HUES48 (cell line): ENCODE measurements around the gene GRB2.

Source experiments
- H3K27ac ChIP-seq: one replicate; pipeline ENCODE4 v1.7.0; 2013; ENCODE audit warnings: low read depth, low read length, inconsistent platforms
- H3K27me3 ChIP-seq: 2 replicates; pipeline ENCODE4 v1.6.1; 2013; ENCODE audit warnings: mild to moderate bottlenecking, low read length; ENCODE audit not compliant: control insufficient read depth, insufficient read depth
- H3K36me3 ChIP-seq: 2 replicates; pipeline ENCODE4 v1.6.1; 2013; ENCODE audit warnings: low read length; ENCODE audit not compliant: control insufficient read depth, insufficient read depth
- H3K4me1 ChIP-seq: 2 replicates; pipeline ENCODE4 v1.6.1; 2013; ENCODE audit warnings: mild to moderate bottlenecking, low read length; ENCODE audit not compliant: control insufficient read depth, insufficient read depth
- H3K4me3 ChIP-seq: 2 replicates; pipeline ENCODE4 v1.5.1; 2013; ENCODE audit warnings: mild to moderate bottlenecking, low read depth, low read length
- H3K9ac ChIP-seq: 2 replicates; pipeline ENCODE4 v1.6.1; 2013; ENCODE audit warnings: mild to moderate bottlenecking, low read depth, low read length, moderate library complexity
- H3K9me3 ChIP-seq: 2 replicates; pipeline ENCODE4 v1.6.1; 2013; ENCODE audit warnings: low read length; ENCODE audit not compliant: control insufficient read depth, insufficient read depth

GRB2 gene

DNA sequence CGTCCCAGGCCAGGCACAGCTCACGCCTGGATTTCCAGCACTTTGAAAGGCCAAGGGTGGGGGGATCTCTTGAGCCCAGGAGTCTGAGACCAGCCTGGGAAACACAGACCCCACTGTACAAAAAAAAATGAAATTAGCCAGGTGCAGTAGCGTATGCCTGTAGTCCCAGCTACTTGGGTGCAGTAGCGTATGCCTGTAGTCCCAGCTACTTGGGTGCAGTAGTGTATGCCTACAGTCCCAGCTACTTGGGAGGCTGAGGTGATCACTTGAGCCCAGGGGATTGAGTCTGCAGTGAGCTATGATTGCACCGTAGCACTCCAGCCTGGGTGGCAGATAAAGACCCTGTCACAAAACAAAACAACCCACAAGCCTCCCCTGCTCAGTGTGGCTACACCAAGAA is 89.2 kb downstream of the GRB2 start:
- H3K9ac ChIP-seq: no peak overlapping the region
- H3K27ac ChIP-seq: no peak overlapping the region
- no peak overlapping the region for H3K4me3 ChIP-seq
- peaks cover 26% of the 10 kb centered on the region for H3K36me3 ChIP-seq
- H3K27me3 ChIP-seq: no peaks in the 10 kb centered on the region
- no peaks in the 10 kb centered on the region for H3K9me3 ChIP-seq
- H3K4me1 ChIP-seq: peaks cover 3% of the 10 kb centered on the region; the same call in 1 of the 2 replicates

DNA sequence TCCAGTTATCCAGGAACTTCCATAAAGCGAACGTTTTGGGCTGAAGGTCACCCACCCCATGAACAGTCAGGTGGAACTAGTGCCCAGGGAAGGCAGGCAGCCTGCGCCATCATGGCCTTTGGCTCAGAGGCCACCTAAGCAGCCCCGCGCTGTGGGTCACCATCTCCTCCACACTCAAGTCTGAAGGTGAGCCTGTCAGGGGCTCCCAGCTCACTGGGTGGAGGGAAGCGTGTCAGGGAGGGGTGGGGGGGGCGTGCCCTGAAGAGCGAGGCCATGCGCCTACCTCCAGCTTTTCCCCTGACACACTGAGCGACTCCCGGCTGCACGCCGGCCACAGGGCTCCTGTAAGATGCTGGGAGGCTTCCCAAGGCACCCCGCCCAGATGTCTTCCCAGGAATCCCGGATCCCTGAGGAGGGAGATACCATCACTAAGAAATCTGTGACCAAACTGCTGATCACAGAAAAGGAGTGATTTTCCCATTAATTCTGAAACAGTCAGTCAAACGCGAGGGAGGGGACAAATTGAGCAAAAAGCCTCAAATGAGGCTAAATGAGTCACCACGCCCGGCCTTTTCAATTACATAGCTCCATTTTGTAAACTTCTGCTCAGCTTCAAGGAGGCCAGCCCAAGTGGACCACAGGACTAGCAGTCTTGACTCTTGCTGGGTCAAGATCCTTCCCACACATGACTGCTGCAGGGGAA is 89.8 kb downstream of the GRB2 start:
- Histone ChIP-seq H3K27me3 (no peaks in the 10 kb centered on the region), H3K36me3 (peaks cover 22% of the 10 kb centered on the region), H3K4me3 (no peak overlapping the region), H3K27ac (no peak overlapping the region), H3K9me3 (no peaks in the 10 kb centered on the region), H3K4me1 (peaks cover 3% of the 10 kb centered on the region; the same call in 1 of the 2 replicates), H3K9ac (no peak overlapping the region)

DNA sequence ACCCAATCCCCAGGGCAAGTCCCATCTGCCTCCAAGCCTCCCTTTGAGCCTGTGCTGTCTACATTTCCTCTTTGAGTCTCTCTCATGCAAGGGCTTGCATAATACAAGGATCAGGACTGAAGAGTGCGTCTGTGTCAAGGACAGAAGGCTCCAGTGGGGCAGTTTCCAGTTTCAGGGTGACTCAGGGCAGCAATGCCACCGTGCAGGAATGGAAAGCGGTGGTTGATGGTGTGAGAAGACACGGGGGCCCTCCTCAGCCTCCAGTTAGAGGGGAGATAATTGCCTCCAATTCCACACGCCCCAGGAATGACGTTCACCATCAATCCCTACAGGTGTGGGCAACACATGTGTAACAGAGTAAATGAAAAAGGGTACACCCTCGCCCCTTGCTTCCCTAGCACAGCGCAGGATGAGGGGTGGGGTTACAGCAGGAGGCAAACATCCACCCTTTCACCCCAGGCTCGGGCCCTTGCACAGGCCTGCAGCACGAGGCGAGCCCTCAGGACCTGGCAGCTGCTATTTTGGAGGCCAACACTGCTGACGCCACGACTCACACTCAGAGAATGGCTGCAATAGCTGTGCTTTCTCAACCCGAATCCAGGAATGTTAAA is 91.4 kb downstream of the GRB2 start:
- H3K4me1 ChIP-seq: peaks cover 3% of the 10 kb centered on the region; the same call in 1 of the 2 replicates
- H3K36me3 ChIP-seq: peaks cover 10% of the 10 kb centered on the region; the same call in 1 of the 2 replicates
- no peaks in the 10 kb centered on the region for H3K9me3 ChIP-seq
- no peak overlapping the region for H3K27ac ChIP-seq
- no peak overlapping the region for H3K4me3 ChIP-seq
- no peak overlapping the region for H3K9ac ChIP-seq
- no peaks in the 10 kb centered on the region for H3K27me3 ChIP-seq

DNA sequence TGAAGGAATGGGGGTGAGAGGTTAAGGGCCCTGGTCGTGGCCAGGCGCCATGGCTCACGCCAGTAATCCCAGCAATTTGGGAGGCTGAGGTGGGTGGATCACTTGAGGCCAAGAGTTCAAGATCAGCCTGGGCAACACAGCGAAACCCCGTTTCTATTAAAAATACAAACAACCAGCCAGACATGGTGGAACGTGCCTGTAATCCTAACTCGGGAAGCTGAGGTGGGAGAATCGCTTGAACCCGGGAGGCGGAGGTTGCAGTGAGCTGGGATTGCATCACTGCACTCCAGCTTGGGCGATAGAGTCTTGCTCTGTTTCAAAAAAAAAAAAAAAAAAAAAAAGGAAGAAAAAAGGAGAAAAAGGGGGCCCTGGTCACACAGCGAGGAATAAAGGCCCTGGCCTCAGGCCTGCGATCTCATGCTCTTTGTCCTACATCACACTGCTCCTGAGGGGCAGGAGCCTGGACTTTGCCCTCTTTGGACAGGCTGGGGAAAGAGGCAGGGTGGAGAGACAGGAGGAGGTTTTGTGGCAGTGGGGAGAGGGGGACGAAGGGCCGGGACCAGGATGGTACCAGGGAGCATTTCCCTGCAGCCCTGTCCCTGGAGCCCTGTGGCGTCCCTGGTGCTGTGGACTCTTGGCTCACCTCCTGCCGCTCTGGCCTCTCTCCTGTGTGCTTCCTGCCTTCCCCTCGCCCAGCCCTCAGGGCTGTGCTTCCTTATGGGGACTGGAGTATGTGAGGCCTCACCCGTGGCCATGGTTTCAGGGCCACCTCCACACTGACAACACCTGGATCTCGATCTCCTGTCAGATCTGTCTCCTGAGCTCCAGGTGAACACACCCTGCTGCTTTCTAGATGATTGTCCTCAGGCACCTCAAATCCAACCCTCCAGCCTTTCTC is 96.5 kb downstream of the GRB2 start:
- H3K4me1 ChIP-seq: no peaks in the 10 kb centered on the region
- no peak overlapping the region for H3K9ac ChIP-seq
- H3K9me3 ChIP-seq: no peaks in the 10 kb centered on the region
- no peak overlapping the region for H3K4me3 ChIP-seq
- no peaks in the 10 kb centered on the region for H3K27me3 ChIP-seq
- no peaks in the 10 kb centered on the region for H3K36me3 ChIP-seq
- H3K27ac ChIP-seq: no peak overlapping the region

DNA sequence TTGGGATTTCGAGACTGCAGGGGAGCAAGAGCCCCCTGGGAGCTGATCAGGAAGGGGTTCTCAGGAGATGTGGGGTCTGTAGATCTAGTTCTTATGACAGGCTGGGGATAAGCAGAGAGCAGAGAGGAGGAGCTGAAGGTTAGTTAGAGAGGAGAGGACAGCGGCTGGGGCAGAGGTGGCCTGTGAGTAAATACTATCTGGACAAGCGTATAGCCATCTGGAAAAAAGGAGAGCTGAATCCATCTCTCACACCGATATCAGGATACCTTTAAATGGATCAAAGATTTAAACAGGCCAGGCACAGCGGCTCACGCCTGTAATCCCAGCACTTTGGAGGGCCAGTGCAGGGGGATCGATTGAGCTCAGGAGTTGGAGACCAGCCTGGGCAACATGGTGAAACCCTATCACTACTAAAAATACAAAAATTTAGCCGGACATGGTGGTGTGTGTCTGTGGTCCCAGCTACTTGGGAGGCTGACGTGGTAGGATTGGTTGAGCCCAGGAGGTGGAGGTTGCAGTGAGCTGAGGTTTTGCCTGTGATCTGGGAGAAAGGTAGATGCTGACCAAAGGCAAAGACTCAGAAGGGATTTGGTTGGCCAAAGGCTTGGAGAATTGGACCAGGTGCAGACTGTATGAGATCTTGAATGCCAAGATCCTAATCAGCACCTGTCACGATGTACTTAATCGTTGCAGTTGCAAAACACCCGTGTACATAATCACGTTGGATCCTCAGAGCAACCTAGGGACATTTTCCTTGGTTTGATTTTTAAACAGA is 97.3 kb downstream of the GRB2 start:
- Histone ChIP-seq H3K9ac (no peak overlapping the region), H3K4me3 (no peak overlapping the region), H3K9me3 (no peaks in the 10 kb centered on the region), H3K36me3 (no peaks in the 10 kb centered on the region), H3K27ac (no peak overlapping the region), H3K4me1 (no peaks in the 10 kb centered on the region), H3K27me3 (no peaks in the 10 kb centered on the region)

DNA sequence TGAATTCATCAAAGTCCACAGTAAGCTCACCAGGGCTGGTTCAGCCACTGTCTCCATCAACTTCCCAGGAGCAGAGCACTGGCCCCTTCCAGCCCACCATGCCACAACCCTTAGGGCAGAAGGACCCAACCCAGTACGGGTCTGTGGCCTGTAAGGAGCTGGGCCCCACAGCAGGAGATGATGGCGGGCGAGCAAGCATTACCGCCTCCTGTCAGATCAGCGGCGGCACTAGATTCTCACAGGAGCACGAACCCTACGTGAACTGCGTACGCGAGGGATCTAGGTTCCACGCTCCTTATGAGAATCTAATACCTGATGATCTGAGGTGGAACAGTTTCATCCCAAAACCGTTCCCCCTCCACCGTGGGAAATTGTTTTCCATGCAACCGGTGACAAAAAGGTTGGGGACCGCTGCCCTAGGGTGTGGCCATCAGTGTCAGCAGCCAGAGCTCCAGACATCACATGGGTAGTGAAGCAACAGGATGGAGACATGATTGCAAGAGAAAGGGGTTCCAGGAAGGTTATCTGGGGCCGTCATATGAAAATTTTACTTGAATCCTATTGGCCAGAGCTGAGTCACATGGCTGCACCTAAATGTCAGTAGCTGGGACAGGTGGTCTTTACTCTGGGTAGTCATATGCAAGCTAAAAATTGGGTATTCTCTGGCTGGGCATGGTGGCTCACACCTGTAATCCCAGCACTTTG is 103.8 kb downstream of the GRB2 start:
- no peaks in the 10 kb centered on the region for H3K9me3 ChIP-seq
- no peak overlapping the region for H3K27ac ChIP-seq
- no peak overlapping the region for H3K9ac ChIP-seq
- no peaks in the 10 kb centered on the region for H3K36me3 ChIP-seq
- no peaks in the 10 kb centered on the region for H3K4me1 ChIP-seq
- H3K27me3 ChIP-seq: no peaks in the 10 kb centered on the region
- no peak overlapping the region for H3K4me3 ChIP-seq

DNA sequence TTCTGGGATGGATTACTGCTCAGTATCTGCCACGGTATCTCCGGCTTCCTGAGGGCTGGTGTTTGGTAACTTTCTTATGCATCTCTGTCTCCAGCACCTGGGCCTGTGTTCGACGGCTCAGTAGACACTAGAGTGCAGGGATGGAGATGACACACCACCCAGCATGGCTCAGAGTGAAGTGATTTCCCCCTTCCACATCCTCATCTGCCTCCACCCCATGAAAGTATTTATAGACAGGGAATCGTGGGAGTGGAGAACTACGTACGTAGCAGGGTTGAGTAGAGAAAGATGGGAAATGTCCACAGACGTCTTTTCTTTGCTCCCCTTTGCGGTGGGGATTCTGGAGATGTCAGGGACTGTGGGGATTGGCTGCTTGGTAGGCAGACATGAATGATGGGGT is 104.4 kb downstream of the GRB2 start:
- H3K36me3 ChIP-seq: no peaks in the 10 kb centered on the region
- H3K9me3 ChIP-seq: no peaks in the 10 kb centered on the region
- no peak overlapping the region for H3K27ac ChIP-seq
- no peak overlapping the region for H3K9ac ChIP-seq
- no peak overlapping the region for H3K4me3 ChIP-seq
- H3K27me3 ChIP-seq: no peaks in the 10 kb centered on the region
- H3K4me1 ChIP-seq: no peaks in the 10 kb centered on the region

DNA sequence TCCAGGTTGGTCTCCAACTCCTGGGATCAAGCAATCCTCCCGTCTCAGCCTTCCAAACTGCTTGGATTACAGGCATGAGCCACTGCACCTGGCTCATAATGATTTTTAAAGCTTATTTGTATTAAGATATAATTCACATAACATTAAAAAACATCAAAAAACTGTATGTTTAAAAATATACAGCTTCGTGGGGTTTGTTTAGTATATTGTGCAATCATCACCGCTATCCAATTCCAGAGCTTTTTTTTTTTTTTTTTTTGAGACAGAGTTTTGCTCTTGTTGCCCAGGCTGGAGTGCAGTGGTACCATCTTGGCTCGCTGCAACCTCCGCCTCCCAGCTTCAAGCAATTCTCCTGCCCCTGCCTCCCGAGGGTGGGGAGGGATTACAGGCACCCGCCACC is 105.2 kb downstream of the GRB2 start:
- H3K27me3 ChIP-seq: no peaks in the 10 kb centered on the region
- no peak overlapping the region for H3K9ac ChIP-seq
- no peaks in the 10 kb centered on the region for H3K9me3 ChIP-seq
- no peak overlapping the region for H3K4me3 ChIP-seq
- no peaks in the 10 kb centered on the region for H3K4me1 ChIP-seq
- H3K27ac ChIP-seq: no peak overlapping the region
- no peaks in the 10 kb centered on the region for H3K36me3 ChIP-seq

DNA sequence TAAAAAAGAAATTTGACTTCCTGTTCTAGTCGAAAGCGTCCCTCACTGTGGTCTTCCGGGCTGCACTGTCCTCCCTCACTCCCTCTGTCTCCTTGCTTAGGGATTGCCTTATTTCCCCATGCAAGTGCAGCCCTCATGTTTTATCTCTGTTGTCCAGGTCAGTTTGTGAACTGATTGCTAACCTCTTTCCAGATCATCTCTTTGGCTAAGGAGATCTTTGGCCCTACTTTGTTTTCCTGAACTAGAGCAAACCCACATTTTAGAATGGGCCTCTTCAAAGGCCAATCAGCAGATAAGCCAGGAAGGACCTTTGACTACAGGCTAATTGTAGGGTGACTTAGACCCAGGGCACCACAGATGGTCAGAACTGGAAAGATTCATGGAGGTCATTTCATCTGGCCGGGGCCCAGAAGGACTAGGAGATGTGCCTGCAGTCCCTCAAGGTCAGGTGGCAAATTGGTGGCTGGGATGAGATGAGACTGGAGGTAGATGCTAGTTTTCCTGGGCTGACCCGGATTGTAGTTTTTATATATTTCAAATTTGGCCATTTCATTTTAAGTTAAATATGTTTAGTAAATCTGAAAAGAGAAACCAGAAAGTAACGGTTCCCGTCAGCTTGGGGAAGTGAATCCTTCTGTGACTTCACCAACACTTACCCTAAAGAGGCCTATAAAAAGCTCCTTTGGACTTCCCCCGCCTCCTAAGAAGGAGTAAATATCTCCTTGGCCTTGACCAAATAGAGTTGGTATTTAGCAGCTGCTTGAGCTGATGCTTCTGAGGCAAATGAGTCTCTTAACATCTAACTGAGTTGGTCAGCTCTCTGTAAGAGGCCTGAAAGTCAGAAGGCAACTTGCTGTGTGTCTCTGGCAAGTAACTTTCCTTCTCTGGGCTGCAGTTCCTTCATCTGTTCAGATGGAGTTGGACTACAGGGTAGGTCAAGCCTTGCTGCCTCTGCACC is 110.0 kb downstream of the GRB2 start:
- Histone ChIP-seq H3K36me3 (no peaks in the 10 kb centered on the region), H3K27ac (no peak overlapping the region), H3K9ac (no peak overlapping the region), H3K4me1 (no peaks in the 10 kb centered on the region), H3K9me3 (no peaks in the 10 kb centered on the region), H3K27me3 (no peaks in the 10 kb centered on the region), H3K4me3 (no peak overlapping the region)
